SK-N-SH (cell line): ENCODE measurements around the gene C3orf70. TPM values are rescaled to one million over a fixed set of nuclear protein-coding genes. Genes with fewer than 3 reads are reported as not detected.

ENCODE experiments used
- CTCF ChIA-PET: fragments of 300-600, 350-600 bp; formaldehyde crosslinking; extraction: SDS; loops from one replicate; lab custom pipeline; 2021; lab: Yijun Ruan, JAX
- POLR2A ChIA-PET: fragments of 350-600 bp; sonication (Branson Sonifier 250); formaldehyde crosslinking; extraction: SDS; loops from one replicate; lab custom pipeline; 2020; ENCODE audit warnings: antibody characterized with exemption, inconsistent platforms; lab: Yijun Ruan, JAX
- DNase-seq: peaks from one replicate; pipeline ENCODE4 v3.0.0; 2012
- H2AFZ ChIP-seq: fragments of 200-600 bp; sonication (generic); 2 replicates; pipeline ENCODE4 v1.8.1; 2016; ENCODE audit warnings: antibody characterized with exemption, mild to moderate bottlenecking, low read depth
- H3F3A ChIP-seq: fragments of 200-600 bp; sonication (generic); replicated peaks from 2 replicates; pipeline ENCODE3; 2016; ENCODE audit warnings: antibody characterized with exemption, mild to moderate bottlenecking; ENCODE audit not compliant: insufficient read depth
- H3K27ac ChIP-seq, 2 experiments: fragments of 200-500 bp in 1 of 2; fragments of 200-600 bp in 1 of 2; sonication (Bioruptor generic) in 1 of 2; sonication (generic), shearing (Covaris generic) in 1 of 2; 2 replicates each; pipeline versions ENCODE4 v1.5.1 to v1.6.1; 2014 to 2016; ENCODE audit warnings: low read depth in 2 of 2, inconsistent platforms in 1 of 2, low read length in 1 of 2, mild to moderate bottlenecking in 1 of 2, mixed read lengths in 1 of 2
- H3K27me3 ChIP-seq: fragments of 200-600 bp; sonication (generic), shearing (Covaris generic); 2 replicates; pipeline ENCODE4 v1.6.1; 2016; ENCODE audit warnings: mixed run types; ENCODE audit not compliant: insufficient read depth
- H3K36me3 ChIP-seq, 2 experiments: fragments of 200-500 bp in 1 of 2; fragments of 200-600 bp in 1 of 2; sonication (Bioruptor generic) in 1 of 2; sonication (generic) in 1 of 2; replicated peaks in 1 of 2; 2 replicates each; pipeline versions ENCODE3 to v1.5.1; 2014 to 2016; ENCODE audit warnings: low read length in 1 of 2, mild to moderate bottlenecking in 1 of 2; ENCODE audit not compliant: insufficient read depth in 2 of 2, control insufficient read depth in 1 of 2
- H3K4me1 ChIP-seq, 2 experiments: fragments of 200-500 bp in 1 of 2; fragments of 200-600 bp in 1 of 2; sonication (Bioruptor generic) in 1 of 2; sonication (generic), shearing (Covaris generic) in 1 of 2; 2 replicates each; pipeline versions ENCODE4 v1.5.1 to v1.6.1; 2014 to 2016; ENCODE audit warnings: low read depth in 1 of 2, low read length in 1 of 2, mixed run types in 1 of 2; ENCODE audit not compliant: insufficient read depth in 2 of 2, control insufficient read depth in 1 of 2
- H3K4me2 ChIP-seq: fragments of 200-600 bp; sonication (generic), shearing (Covaris generic); 2 replicates; pipeline ENCODE4 v1.6.1; 2017; ENCODE audit warnings: mixed run types
- H3K4me3 ChIP-seq, 2 experiments: fragments of 200-500 bp in 1 of 2; fragments of 200-600 bp in 1 of 2; sonication (Bioruptor generic) in 1 of 2; sonication (generic), shearing (Covaris generic) in 1 of 2; 2 replicates each; pipeline versions ENCODE4 v1.5.1 to v1.8.1; 2014 to 2016; ENCODE audit warnings: low read depth in 2 of 2, inconsistent platforms in 1 of 2, low read length in 1 of 2, mild to moderate bottlenecking in 1 of 2, mixed read lengths in 1 of 2, moderate library complexity in 1 of 2
- H3K79me2 ChIP-seq: fragments of 200-600 bp; sonication (generic); 2 replicates; pipeline ENCODE4 v1.8.1; 2017; ENCODE audit warnings: mild to moderate bottlenecking; ENCODE audit not compliant: insufficient read depth
- H3K9ac ChIP-seq: fragments of 200-600 bp; sonication (generic); 2 replicates; pipeline ENCODE4 v1.6.1; 2017; ENCODE audit warnings: mixed run types
- H3K9me2 ChIP-seq: fragments of 200-600 bp; sonication (generic); 2 replicates; pipeline ENCODE4 v1.6.1; 2017; ENCODE audit warnings: mixed run types
- H3K9me3 ChIP-seq: fragments of 200-600 bp; sonication (generic); 2 replicates; pipeline ENCODE4 v1.6.1; 2017; ENCODE audit warnings: mixed run types, mild to moderate bottlenecking, moderate library complexity
- H4K20me1 ChIP-seq: fragments of 200-600 bp; sonication (generic); 2 replicates; pipeline ENCODE4 v1.6.1; 2017; ENCODE audit warnings: mild to moderate bottlenecking, mixed run types; ENCODE audit not compliant: insufficient read depth
- CHD2 ChIP-seq: fragments of 150-350 bp; IDR thresholded peaks from 2 replicates; pipeline ENCODE4 v1.6.1; 2018; ENCODE audit warnings: low read length; ENCODE audit not compliant: partially characterized antibody
- EP300 ChIP-seq, 2 experiments: IDR thresholded peaks; 2 replicates each; pipeline versions ENCODE4 v1.4.0 to v1.6.1; 2012; ENCODE audit warnings: borderline replicate concordance in 1 of 2, low read depth in 1 of 2, low read length in 1 of 2
- EZH2phosphoT487 ChIP-seq: fragments of 200-600 bp; sonication (generic); IDR thresholded peaks from 2 replicates; pipeline ENCODE4 v1.6.1; 2017; ENCODE audit warnings: low read depth, mixed run types, mild to moderate bottlenecking, antibody characterized with exemption, moderate library complexity, borderline replicate concordance
- GATA2 ChIP-seq: sonication (generic); formaldehyde crosslinking; IDR thresholded peaks from 2 replicates; pipeline ENCODE4 v1.5.0; 2020; ENCODE audit warnings: mild to moderate bottlenecking, missing genetic modification reagents
- JUND ChIP-seq: IDR thresholded peaks from 2 replicates; pipeline ENCODE4 v1.4.0; 2012
- MXI1 ChIP-seq: IDR thresholded peaks from 2 replicates; pipeline ENCODE4 v1.6.1; 2012; ENCODE audit warnings: mild to moderate bottlenecking, low read depth, low read length, improper control_type of control experiment
- POLR2AphosphoS5 ChIP-seq: IDR thresholded peaks from 2 replicates; pipeline ENCODE4 v1.6.1; 2012; ENCODE audit warnings: low read depth, low read length
- RCOR1 ChIP-seq: fragments of 150-350 bp; IDR thresholded peaks from 2 replicates; pipeline ENCODE4 v1.6.1; 2017; ENCODE audit warnings: antibody characterized with exemption, low read length
- RFX5 ChIP-seq: IDR thresholded peaks from 2 replicates; pipeline ENCODE4 v1.6.1; 2012; ENCODE audit warnings: mild to moderate bottlenecking, improper control_type of control experiment, low read length
- SMC3 ChIP-seq: IDR thresholded peaks from 2 replicates; pipeline ENCODE4 v1.6.1; 2012; ENCODE audit warnings: low read depth, low read length, improper control_type of control experiment
- TAF1 ChIP-seq: IDR thresholded peaks from 2 replicates; pipeline ENCODE4 v1.6.1; 2012; ENCODE audit warnings: low read depth, mild to moderate bottlenecking, low read length, moderate library complexity, borderline replicate concordance
- TCF12 ChIP-seq: IDR thresholded peaks from 2 replicates; pipeline ENCODE4 v1.4.0; 2012
- TEAD4 ChIP-seq: IDR thresholded peaks from 2 replicates; pipeline ENCODE4 v1.4.0; 2012; ENCODE audit warnings: mild to moderate bottlenecking, borderline replicate concordance; ENCODE audit not compliant: insufficient read depth
- YY1 ChIP-seq: IDR thresholded peaks from 2 replicates; pipeline ENCODE4 v1.4.0; 2012; ENCODE audit warnings: low read depth, mild to moderate bottlenecking
- WGBS: methylation state at CpG from one replicate; pipeline ENCODE4 v1.1.6; 2017; ENCODE audit warnings: low lambda C conversion rate; 5-methylcytosine and 5-hydroxymethylcytosine counted together
- polyA plus RNA-seq, 3 experiments: library from polyadenylated mRNA; depleted of rRNA; stranded (reverse); fragments of >200 nt; gene quantifications; 2 replicates each; pipeline ENCODE4 v1.2.3, GENCODE V29; 2012
- TF ChIP-seq, protein P1 (sequence below): IDR thresholded peaks from 2 replicates; pipeline ENCODE4; 2012
- TF ChIP-seq, protein P2 (sequence below): IDR thresholded peaks from 2 replicates; pipeline ENCODE4 v1.6.1; 2012; ENCODE audit warnings: mild to moderate bottlenecking, low read depth, low read length, moderate library complexity

Gene C3orf70
- polyA plus RNA-seq, 1 of the 3 experiments (the other 2 are of a cell fraction), result under 0.01 TPM

DNA sequence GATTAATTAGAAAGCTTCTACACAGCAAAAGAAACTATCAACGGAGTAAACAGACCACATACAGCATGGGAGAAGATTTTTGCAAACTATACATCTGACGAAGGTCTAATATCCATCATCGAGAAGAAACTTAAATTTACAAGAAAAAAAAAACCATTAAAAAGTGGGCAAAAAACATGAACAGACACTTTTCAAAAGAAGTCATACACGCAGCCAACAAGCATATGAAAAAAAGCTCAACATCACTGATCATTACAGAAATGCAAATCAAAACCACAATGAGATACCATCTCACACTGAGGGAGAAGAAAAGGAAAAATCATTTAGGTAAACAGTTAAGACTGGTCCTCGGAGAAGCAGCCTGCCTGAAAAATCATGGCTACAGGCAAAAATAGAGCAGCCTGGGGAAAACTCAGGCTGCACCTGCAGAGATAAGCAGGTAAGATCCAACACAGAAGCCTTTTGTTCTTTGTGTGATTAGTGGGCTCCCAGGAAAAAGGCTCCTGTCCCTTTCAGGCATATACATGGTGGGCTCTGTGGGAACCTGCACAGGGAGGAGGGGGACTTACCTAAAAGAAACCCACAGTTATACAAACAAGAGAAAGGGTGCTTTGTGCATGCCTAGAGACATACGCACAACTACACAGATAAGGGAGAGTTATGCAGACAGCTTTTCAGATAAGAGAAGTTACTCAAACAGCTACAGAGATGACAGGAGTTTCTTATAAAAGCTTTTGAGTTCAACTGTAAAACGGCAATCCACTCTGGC, 49.3 kb downstream of the C3orf70 start:
- WGBS, result 50% methylated on average over 7 of the region's 7 CpGs
- POLR2A ChIA-PET, result no interaction called here
- no peak overlapping the region for H2AFZ ChIP-seq
- TF ChIP-seq EZH2phosphoT487 (no peak), RFX5 (no peak), MXI1 (no peak), JUND (no peak), YY1 (no peak), POLR2AphosphoS5 (no peak)
- TF ChIP-seq, protein P1, sequence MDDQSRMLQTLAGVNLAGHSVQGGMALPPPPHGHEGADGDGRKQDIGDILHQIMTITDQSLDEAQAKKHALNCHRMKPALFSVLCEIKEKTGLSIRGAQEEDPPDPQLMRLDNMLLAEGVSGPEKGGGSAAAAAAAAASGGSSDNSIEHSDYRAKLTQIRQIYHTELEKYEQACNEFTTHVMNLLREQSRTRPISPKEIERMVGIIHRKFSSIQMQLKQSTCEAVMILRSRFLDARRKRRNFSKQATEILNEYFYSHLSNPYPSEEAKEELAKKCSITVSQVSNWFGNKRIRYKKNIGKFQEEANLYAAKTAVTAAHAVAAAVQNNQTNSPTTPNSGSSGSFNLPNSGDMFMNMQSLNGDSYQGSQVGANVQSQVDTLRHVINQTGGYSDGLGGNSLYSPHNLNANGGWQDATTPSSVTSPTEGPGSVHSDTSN, result no peak
- TF ChIP-seq, all 33 proteins: peak for 0
- Histone ChIP-seq H3K9me2 (no peaks in the 10 kb centered on the region), H3K4me3 (no peak overlapping the region), H3K9me3 (no peaks in the 10 kb centered on the region), H3K36me3 (no peaks in the 10 kb centered on the region), H4K20me1 (no peaks in the 10 kb centered on the region), H3K79me2 (no peaks in the 10 kb centered on the region), H3K4me1 (no peaks in the 10 kb centered on the region), H3K9ac (no peak overlapping the region), H3K27ac (no peak overlapping the region), H3F3A (no peaks in the 10 kb centered on the region), H3K27me3 (no peaks in the 10 kb centered on the region), H3K4me2 (no peak overlapping the region)
- CTCF ChIA-PET, result no interaction called here
- DNase-seq, result no peak

DNA sequence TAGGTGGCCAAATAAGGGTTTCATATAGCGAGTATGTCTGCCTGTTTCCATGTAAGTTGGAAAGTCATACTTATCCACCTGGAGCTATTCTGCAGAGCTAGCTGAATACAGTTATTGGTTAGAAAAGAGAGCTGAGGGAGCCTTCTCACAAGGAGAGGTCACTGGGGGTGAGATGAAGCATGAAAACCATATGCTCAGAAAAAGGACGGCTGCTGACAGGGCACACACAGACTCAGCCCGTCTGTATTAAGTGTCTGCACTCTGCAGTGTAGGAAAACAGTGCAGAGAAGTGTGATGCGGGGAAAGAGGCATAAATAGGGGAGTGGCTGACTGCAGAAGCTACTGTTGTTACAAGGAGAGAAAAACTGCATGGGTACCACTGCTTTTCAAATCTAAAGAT, 58.2 kb downstream of the C3orf70 start:
- whole genome bisulfite sequencing, result 44% methylated on average over 4 of the region's 4 CpGs
- no peak for DNase-seq
- ChIA-PET POLR2A (no interaction called here), CTCF (interaction anchor here (0.7 to 0.9 kb wide), 4 partner anchors 82 to 220 kb away, joined by 3 to 4 read pairs (median 3); no protein-coding TSS in a partner anchor)
- H3K4me3 ChIP-seq, result no peak overlapping the region
- H3K4me2 ChIP-seq, result no peak overlapping the region
- H3K27ac ChIP-seq, result no peak overlapping the region
- no peaks in the 10 kb centered on the region for H3K36me3 ChIP-seq
- H3K4me1 ChIP-seq, result no peaks in the 10 kb centered on the region; a peak in 1 of 4 replicates
- no peaks in the 10 kb centered on the region for H3K9me2 ChIP-seq
- H2AFZ ChIP-seq, result no peak overlapping the region
- H3K9me3 ChIP-seq, result no peaks in the 10 kb centered on the region
- H3F3A ChIP-seq, result peaks cover 7% of the 10 kb centered on the region
- H4K20me1 ChIP-seq, result no peaks in the 10 kb centered on the region
- no peak overlapping the region for H3K9ac ChIP-seq
- H3K27me3 ChIP-seq, result no peaks in the 10 kb centered on the region
- no peaks in the 10 kb centered on the region for H3K79me2 ChIP-seq
- no peak for TF ChIP-seq EP300 (IDR thresholded peaks at IDR 0.05; ENCODE audit: borderline replicate concordance in 1 of 2, low read depth in 1 of 2, low read length in 1 of 2)
- TF ChIP-seq GATA2 (CRISPR knock-in tag), result no peak
- no peak for TF ChIP-seq TEAD4
- no peak for TF ChIP-seq JUND
- TF ChIP-seq, protein P2, sequence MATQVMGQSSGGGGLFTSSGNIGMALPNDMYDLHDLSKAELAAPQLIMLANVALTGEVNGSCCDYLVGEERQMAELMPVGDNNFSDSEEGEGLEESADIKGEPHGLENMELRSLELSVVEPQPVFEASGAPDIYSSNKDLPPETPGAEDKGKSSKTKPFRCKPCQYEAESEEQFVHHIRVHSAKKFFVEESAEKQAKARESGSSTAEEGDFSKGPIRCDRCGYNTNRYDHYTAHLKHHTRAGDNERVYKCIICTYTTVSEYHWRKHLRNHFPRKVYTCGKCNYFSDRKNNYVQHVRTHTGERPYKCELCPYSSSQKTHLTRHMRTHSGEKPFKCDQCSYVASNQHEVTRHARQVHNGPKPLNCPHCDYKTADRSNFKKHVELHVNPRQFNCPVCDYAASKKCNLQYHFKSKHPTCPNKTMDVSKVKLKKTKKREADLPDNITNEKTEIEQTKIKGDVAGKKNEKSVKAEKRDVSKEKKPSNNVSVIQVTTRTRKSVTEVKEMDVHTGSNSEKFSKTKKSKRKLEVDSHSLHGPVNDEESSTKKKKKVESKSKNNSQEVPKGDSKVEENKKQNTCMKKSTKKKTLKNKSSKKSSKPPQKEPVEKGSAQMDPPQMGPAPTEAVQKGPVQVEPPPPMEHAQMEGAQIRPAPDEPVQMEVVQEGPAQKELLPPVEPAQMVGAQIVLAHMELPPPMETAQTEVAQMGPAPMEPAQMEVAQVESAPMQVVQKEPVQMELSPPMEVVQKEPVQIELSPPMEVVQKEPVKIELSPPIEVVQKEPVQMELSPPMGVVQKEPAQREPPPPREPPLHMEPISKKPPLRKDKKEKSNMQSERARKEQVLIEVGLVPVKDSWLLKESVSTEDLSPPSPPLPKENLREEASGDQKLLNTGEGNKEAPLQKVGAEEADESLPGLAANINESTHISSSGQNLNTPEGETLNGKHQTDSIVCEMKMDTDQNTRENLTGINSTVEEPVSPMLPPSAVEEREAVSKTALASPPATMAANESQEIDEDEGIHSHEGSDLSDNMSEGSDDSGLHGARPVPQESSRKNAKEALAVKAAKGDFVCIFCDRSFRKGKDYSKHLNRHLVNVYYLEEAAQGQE, result no peak
- no peak for TF ChIP-seq TAF1
- TF ChIP-seq SMC3, result no peak
- no peak for TF ChIP-seq CHD2
- TF ChIP-seq TCF12, result no peak
- no peak for TF ChIP-seq EZH2phosphoT487
- TF ChIP-seq RCOR1, result no peak
